Thoracic aorta (tissue), 2 donors: ENCODE results near the gene IKBIP. TPM values are rescaled to one million over a fixed set of nuclear protein-coding genes. Genes with fewer than 3 reads are reported as not detected.

ENCODE experiments used
- ATAC-seq: fragments of 150-250 bp; one replicate; pipeline ENCODE4 v1.8.0; 2017; ENCODE audit warnings: low read depth; ENCODE audit not compliant: insufficient number of reproducible peaks, low FRiP score
- DNase-seq: peaks from one replicate; pipeline ENCODE4 v3.0.0-alpha.2; 2020; ENCODE audit warnings: low spot score
- H3K27ac ChIP-seq, 2 donors: fragments of 200-600 bp; sonication (generic); 1 replicate in 1 of 2; 2 replicates in 1 of 2; pipeline ENCODE4 v1.5.1; 2016; ENCODE audit warnings: mild to moderate bottlenecking in 2 of 2, moderate library complexity in 2 of 2
- H3K27me3 ChIP-seq: fragments of 200-600 bp; sonication (generic); replicated peaks from 2 replicates; pipeline ENCODE4 v1.6.0; 2016; ENCODE audit warnings: mild to moderate bottlenecking; ENCODE audit not compliant: insufficient read depth
- H3K36me3 ChIP-seq: fragments of 200-600 bp; sonication (generic); one replicate; pipeline ENCODE4 v1.5.1; 2016
- H3K4me1 ChIP-seq, 2 donors: fragments of 200-600 bp; sonication (generic); 1 replicate in 1 of 2; 2 replicates in 1 of 2; pipeline versions ENCODE4 v1.5.1 to v1.6.0; 2016; ENCODE audit warnings: low read depth in 2 of 2, mild to moderate bottlenecking in 1 of 2; ENCODE audit not compliant: control insufficient read depth in 1 of 2
- H3K4me3 ChIP-seq: fragments of 200-600 bp; sonication (generic); 2 replicates; pipeline ENCODE4 v1.5.1; 2016; ENCODE audit warnings: mild to moderate bottlenecking
- H3K9me3 ChIP-seq: fragments of 200-600 bp; sonication (generic); 2 replicates; pipeline ENCODE4 v1.5.1; 2016
- total RNA-seq, 2 donors: library from RNA; depleted of rRNA; stranded (reverse); fragments of >200 nt; gene quantifications; one replicate each; pipeline versions ENCODE4 v1.1.0 to v1.2.3, GENCODE V29; 2016
- TF ChIP-seq, protein P1 (sequence below): fragments of 200-600 bp; sonication (generic); IDR thresholded peaks from one replicate; pipeline ENCODE4 v1.5.1; 2019; ENCODE audit warnings: antibody characterized with exemption

IKBIP gene
- total RNA-seq, 2 donors from 2014 or later = 12.3 to 15.2 TPM

DNA sequence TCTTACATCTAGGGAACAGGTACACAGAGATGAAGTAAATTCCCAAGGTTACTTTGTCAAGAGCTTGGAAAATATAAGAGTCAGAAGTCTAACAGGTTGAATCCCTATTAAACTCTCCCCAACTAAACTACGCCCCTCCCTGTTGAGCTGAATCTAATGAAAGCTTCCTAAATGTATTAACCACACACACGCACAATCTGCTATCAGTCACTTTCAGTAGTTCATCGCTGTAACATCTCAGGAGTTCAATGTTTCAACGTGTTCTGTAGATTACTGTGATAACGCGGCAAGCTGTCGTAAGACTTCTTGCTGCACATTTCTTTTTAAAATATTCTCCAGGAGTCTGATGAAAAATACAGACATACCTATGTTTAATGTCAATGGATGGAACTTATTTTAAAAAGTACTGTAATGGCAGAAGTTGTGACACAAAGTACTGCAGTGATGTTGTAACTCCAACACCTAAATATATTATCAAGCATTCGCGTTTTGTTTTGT lies 51.7 kb downstream of the IKBIP start:
- no peaks in the 10 kb centered on the region for H3K36me3 ChIP-seq
- H3K27me3 ChIP-seq = no peaks in the 10 kb centered on the region
- DNase-seq (no peak), ATAC-seq (no peak)
- peaks cover 14 to 20% of the 10 kb centered on the region in 2 donors for H3K4me1 ChIP-seq
- peak overlapping the region; percentile 99 for H3K4me3 ChIP-seq
- TF ChIP-seq, protein P1, sequence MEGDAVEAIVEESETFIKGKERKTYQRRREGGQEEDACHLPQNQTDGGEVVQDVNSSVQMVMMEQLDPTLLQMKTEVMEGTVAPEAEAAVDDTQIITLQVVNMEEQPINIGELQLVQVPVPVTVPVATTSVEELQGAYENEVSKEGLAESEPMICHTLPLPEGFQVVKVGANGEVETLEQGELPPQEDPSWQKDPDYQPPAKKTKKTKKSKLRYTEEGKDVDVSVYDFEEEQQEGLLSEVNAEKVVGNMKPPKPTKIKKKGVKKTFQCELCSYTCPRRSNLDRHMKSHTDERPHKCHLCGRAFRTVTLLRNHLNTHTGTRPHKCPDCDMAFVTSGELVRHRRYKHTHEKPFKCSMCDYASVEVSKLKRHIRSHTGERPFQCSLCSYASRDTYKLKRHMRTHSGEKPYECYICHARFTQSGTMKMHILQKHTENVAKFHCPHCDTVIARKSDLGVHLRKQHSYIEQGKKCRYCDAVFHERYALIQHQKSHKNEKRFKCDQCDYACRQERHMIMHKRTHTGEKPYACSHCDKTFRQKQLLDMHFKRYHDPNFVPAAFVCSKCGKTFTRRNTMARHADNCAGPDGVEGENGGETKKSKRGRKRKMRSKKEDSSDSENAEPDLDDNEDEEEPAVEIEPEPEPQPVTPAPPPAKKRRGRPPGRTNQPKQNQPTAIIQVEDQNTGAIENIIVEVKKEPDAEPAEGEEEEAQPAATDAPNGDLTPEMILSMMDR = no peak
- H3K27ac ChIP-seq = peak overlapping the region; percentile 78 to 90
- no peaks in the 10 kb centered on the region for H3K9me3 ChIP-seq

DNA sequence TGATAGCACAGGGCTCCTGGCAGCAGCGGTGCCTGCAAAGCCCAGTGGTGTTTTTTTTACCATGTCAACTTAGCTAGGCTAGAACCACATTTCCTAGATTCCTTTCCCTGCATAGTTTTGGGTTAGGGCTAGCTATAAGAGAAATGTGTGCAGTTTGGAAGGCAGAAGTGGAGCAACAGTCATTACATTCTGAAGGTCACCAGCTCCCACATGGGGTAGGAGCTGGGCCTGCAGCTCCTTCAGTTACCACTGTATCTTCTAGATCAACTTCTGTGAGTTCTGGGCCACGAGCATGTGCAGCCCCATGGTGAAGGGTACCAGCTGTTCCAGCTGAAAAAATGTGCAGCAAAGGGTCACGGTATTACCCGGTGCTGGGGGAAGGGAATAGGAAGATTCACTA lies 53.4 kb downstream of the IKBIP start:
- H3K4me1 ChIP-seq = peaks cover 9 to 10% of the 10 kb centered on the region in 2 donors
- H3K27ac ChIP-seq = no peak overlapping the region
- TF ChIP-seq, protein P1 = no peak
- H3K4me3 ChIP-seq = no peak overlapping the region
- DNase-seq (no peak), ATAC-seq (no peak)
- H3K27me3 ChIP-seq = no peaks in the 10 kb centered on the region
- H3K9me3 ChIP-seq = no peaks in the 10 kb centered on the region
- no peaks in the 10 kb centered on the region for H3K36me3 ChIP-seq

DNA sequence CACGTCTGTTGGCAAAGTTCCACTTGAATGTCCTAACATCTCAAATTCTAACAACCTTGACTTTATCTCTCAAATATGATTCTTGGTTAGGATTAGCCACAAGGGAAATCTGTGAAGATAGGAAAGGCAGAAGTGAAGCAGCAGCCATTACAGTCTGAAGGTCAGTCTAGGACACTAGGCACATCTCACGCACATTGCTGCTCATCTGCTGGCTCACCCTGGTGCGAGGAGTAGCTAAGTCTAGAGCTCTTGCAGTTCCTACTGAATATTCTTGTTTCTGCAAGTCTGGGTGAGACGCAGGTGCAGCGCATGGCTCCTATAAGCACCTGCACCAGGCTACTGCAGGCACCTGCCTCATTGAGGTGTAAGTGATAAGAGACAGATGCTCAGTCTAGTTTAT lies 57.5 kb downstream of the IKBIP start:
- Histone ChIP-seq H3K4me1 (no peaks in the 10 kb centered on the region), H3K4me3 (no peak overlapping the region), H3K9me3 (no peaks in the 10 kb centered on the region), H3K27me3 (no peaks in the 10 kb centered on the region), H3K36me3 (no peaks in the 10 kb centered on the region), H3K27ac (no peak overlapping the region)
- DNase-seq (no peak), ATAC-seq (no peak)
- TF ChIP-seq, protein P1 = no peak

DNA sequence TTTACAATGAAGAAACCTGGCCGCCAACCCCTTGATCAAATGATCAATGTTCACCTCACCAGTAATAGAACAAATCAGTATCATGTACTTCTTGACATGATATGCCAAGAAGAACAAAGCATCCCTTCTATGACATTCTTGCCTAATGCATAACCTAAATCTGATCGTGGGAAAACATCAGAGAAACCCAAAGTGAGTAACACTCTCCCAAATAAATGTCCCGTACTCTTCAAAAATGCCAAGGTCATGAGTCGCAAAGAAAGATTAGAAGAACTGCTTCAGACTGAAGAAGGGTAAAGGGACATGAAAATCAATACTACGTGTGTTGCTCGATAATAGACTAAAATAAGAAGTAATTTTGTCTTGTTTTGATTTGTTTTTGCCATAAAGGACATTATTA lies 62.5 kb downstream of the IKBIP start:
- no peaks in the 10 kb centered on the region for H3K27me3 ChIP-seq
- H3K9me3 ChIP-seq = no peaks in the 10 kb centered on the region
- no peak overlapping the region for H3K4me3 ChIP-seq
- DNase-seq (no peak), ATAC-seq (no peak)
- TF ChIP-seq, protein P1 = no peak
- H3K27ac ChIP-seq = no peak overlapping the region
- no peaks in the 10 kb centered on the region for H3K4me1 ChIP-seq
- H3K36me3 ChIP-seq = no peaks in the 10 kb centered on the region

DNA sequence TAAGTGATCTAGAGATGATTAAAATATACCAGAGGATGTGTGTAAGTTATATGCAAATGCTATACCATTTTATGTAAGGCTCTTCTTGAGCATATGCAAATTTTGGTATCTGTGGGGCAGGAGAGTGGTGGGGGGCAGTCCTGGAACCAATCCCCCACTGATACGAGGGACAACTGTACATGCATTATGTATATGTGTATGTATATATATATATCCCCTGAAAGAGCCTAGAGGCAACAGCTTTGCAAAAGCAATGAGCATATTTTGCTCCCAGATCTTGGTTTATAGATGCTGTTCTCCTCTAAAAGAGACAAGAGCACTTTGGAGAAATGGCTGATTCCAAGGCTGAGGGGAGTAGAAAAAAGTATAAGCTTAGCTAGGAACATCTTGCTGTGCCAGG lies 63.5 kb downstream of the IKBIP start:
- H3K27me3 ChIP-seq = no peaks in the 10 kb centered on the region
- H3K9me3 ChIP-seq = no peaks in the 10 kb centered on the region
- H3K27ac ChIP-seq = no peak overlapping the region
- DNase-seq (no peak), ATAC-seq (no peak)
- H3K4me3 ChIP-seq = no peak overlapping the region
- no peaks in the 10 kb centered on the region for H3K36me3 ChIP-seq
- TF ChIP-seq, protein P1 = no peak
- no peaks in the 10 kb centered on the region for H3K4me1 ChIP-seq
